Heart right ventricle (tissue), 16 donors: ENCODE results near the gene SMC6. TPM values are rescaled to one million over a fixed set of nuclear protein-coding genes. Genes with fewer than 3 reads are reported as not detected.

Source experiments
- ATAC-seq, 8 donors: fragments of 200-7000 bp; cut with Tn5 transposase; one replicate each; pipeline ENCODE4 v1.9.1; 2020; ENCODE audit warnings: mild to moderate bottlenecking in 8 of 8, moderate library complexity in 8 of 8, moderate number of reproducible peaks in 1 of 8
- DNase-seq, 2 donors: peaks; one replicate each; pipeline ENCODE4 v3.0.0-alpha.2; 2020
- H3K27ac ChIP-seq, 10 donors: fragments of 200-600 bp; sonication (generic) in 2 of 10; one replicate each; pipeline versions ENCODE4 v1.5.0 to v1.8.0; 2020 to 2022; ENCODE audit warnings: mild to moderate bottlenecking in 3 of 10
- H3K27me3 ChIP-seq, 7 donors: fragments of 200-600 bp; one replicate each; pipeline ENCODE4 v1.8.0; 2021 to 2022; ENCODE audit warnings: mild to moderate bottlenecking in 2 of 7
- H3K36me3 ChIP-seq, 9 donors: fragments of 200-600 bp; sonication (generic) in 1 of 9; one replicate each; pipeline versions ENCODE4 v1.5.0 to v1.8.0; 2020 to 2022; ENCODE audit warnings: mild to moderate bottlenecking in 2 of 9
- H3K4me1 ChIP-seq, 9 donors: fragments of 200-600 bp; sonication (generic) in 1 of 9; one replicate each; pipeline versions ENCODE4 v1.5.0 to v1.8.0; 2020 to 2022; ENCODE audit warnings: mild to moderate bottlenecking in 4 of 9
- H3K4me3 ChIP-seq, 10 donors: fragments of 200-600 bp; sonication (generic) in 2 of 10; one replicate each; pipeline versions ENCODE4 v1.5.0 to v1.8.0; 2020 to 2022; ENCODE audit warnings: mild to moderate bottlenecking in 7 of 10, moderate library complexity in 2 of 10
- H3K9me3 ChIP-seq, 11 donors: fragments of 200-600 bp in 10 of 11; sonication (generic) in 2 of 11; one replicate each; pipeline versions ENCODE4 v1.5.0 to v1.8.0; 2013 to 2022; ENCODE audit warnings: mild to moderate bottlenecking in 2 of 11, control low read depth in 1 of 11, moderate library complexity in 1 of 11
- WGBS, 2 donors: extraction: QIAGEN DNeasy Blood & Tissue Kit; methylation state at CpG; one replicate each; pipeline ENCODE4 v1.1.7; 2013; ENCODE audit warnings: inconsistent platforms in 1 of 2; 5-methylcytosine and 5-hydroxymethylcytosine counted together
- intact Hi-C, 10 donors: fragments of 100-400 bp; cut with DNase I; formaldehyde crosslinking; loops; one replicate each; pipeline versions ENCODE4 v1.11.1 to v1.14.2; 2022
- polyA plus RNA-seq, 2 donors: library from polyadenylated mRNA; stranded (reverse); fragments of 200-250 nt; gene quantifications; one replicate each; pipeline ENCODE4 v1.2.3, GENCODE V29; 2013
- total RNA-seq, 10 donors: library from RNA; stranded (reverse); fragmentation: NEBNext Ultra II Directional in 3 of 10; extraction: Animal tissue kit (Norgen Biotek cat#: 25700) in 3 of 10; gene quantifications; one replicate each; pipeline versions ENCODE4 v1.2.1 to v1.2.4, GENCODE V29; 2021 to 2023
- TF ChIP-seq, protein P1 (sequence below), 9 donors: fragments of 200-600 bp; sonication (generic) in 2 of 9; IDR thresholded peaks; one replicate each; pipeline versions ENCODE4 v1.5.0 to v1.8.0; 2021 to 2022; ENCODE audit warnings: antibody characterized with exemption in 9 of 9, mild to moderate bottlenecking in 5 of 9, moderate library complexity in 1 of 9
- donor health status: Arrhythmogenic right ventricular cardiomyopathy.
- donor health status: ischemic (EF 13 %, LVEDD 7.1; RV severe dilation, severe dysfunction).
- donor health status: healthy with polysubstance abuse.
- donor health status: DM: no; HTN: yes; CAD: no.
- donor health status: DM: no; HTN: no; CAD: no.
- donor health status: ischemic (EF 25% LVEDD 6.9; RV normal size, moderate dysfunction).
- donor health status: ischemic (EF 25% LVEDD 5.7; RV mildly dilated, moderate dysfunction).
- donor health status: healthy.
- donor health status: DM: yes; HTN: yes; CAD: no.
- donor health status: Ischemic cardiomyopathy.
- donor health status: ischemic (EF 35%, LVEDD 5.7; RV mildly dilated, moderate dysfunction).
- donor health status: nonischemic (EF 11% LVEDD 7.7; RV severe dilation, severe dysfunction).
- donor health status: DM: yes; HTN: yes; CAD: no.
- donor health status: PGD.
- donor health status: ischemic (EF 29% LVEDD 5.4; RV normal size, mild dysfunction).
- donor health status: nonischemic (EF 23%, LVEDD 6.1; RV moderate dilation, normal function).

The SMC6 gene
- total and polyA plus RNA-seq, 12 donors: 4.7 to 14.7 (median 12.0) TPM

DNA sequence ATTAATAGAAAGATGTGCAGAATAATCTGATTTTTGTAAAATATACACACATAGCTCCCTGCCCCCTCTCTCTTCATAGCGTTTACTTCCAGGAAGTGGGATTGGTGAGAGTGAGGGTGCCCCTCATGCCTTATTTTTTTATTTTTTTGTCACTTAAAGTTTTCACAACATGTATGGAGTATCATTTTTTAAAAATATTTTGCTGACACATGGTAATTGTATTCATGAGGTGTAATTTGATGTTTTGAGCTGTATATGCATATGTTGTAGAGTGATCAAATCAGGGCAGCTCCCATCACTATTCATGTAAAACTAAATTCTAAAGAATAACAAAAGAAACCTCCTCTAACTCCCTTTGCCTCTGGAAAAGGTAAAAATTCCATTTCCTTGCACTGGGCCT lies 138.5 kb downstream of the SMC6 start:
- intact Hi-C loops: no loop called here
- ATAC-seq (no peak), DNase-seq (no peak)
- WGBS, 2 donors: 70 to 76% methylated on average over 1 of the region's 1 CpG
- Histone ChIP-seq H3K27ac (no peak overlapping the region), H3K27me3 (no peaks in the 10 kb centered on the region), H3K9me3 (no peaks in the 10 kb centered on the region), H3K36me3 (no peaks in the 10 kb centered on the region), H3K4me1 (peaks cover 0 to 35% (median 10%) of the 10 kb centered on the region in 9 donors), H3K4me3 (no peak overlapping the region)
- TF ChIP-seq, protein P1, sequence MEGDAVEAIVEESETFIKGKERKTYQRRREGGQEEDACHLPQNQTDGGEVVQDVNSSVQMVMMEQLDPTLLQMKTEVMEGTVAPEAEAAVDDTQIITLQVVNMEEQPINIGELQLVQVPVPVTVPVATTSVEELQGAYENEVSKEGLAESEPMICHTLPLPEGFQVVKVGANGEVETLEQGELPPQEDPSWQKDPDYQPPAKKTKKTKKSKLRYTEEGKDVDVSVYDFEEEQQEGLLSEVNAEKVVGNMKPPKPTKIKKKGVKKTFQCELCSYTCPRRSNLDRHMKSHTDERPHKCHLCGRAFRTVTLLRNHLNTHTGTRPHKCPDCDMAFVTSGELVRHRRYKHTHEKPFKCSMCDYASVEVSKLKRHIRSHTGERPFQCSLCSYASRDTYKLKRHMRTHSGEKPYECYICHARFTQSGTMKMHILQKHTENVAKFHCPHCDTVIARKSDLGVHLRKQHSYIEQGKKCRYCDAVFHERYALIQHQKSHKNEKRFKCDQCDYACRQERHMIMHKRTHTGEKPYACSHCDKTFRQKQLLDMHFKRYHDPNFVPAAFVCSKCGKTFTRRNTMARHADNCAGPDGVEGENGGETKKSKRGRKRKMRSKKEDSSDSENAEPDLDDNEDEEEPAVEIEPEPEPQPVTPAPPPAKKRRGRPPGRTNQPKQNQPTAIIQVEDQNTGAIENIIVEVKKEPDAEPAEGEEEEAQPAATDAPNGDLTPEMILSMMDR (IDR thresholded peaks at IDR 0.05): no peak

DNA sequence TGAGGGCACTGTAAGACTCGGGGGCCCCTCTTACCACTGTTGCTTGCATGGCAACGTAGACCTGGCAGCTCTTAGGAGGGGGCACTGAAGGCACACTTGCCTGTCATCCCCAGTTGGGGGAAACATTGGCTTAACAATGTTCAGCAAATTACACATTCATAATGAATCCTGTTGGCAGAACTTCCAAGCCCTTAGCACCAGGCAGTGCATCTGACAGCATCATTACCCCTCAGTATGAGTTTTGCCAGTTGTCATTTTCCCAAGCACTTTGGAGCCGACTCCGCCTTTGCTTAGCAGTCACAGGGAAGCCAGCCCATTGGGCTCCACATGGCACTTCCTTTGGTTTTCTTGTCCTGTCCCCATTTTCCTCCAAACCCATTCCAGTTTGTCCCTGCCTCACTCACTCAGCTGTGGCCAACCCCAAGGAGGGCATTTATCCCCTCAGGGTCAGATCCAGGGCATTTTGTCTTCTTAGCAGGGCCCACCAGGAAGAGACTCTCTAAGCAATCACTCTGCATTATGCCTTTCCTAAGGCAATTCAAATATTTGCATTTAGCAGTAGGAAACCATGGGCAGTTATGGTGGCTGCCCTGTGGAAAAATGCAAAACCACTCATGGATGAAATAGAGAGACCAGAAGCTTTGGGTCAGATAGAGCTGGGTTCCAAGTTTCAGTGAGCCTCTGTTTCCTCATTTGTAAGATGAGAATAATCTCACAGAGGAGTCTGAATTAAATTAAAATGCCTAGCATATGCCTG lies 139.3 kb downstream of the SMC6 start:
- TF ChIP-seq, protein P1 (IDR thresholded peaks at IDR 0.05): no peak
- Histone ChIP-seq H3K36me3 (no peaks in the 10 kb centered on the region), H3K9me3 (no peaks in the 10 kb centered on the region), H3K27me3 (no peaks in the 10 kb centered on the region), H3K4me3 (no peak overlapping the region), H3K27ac (no peak overlapping the region), H3K4me1 (peaks cover under 1 to 38% (median 12%) of the 10 kb centered on the region in 9 donors)
- DNase-seq (no peak), ATAC-seq (no peak)
- intact Hi-C loops: loop anchor here in 2 of 10 donors (5.0 kb wide), 2 partner anchors 72 to 77 kb away; partner anchors contain the start of gene VSNL1 (in 1 of the 2)
- 85% methylated on average over 4 of the region's 4 CpGs for WGBS, 2 donors

Other genes with a start within 250 kb of the SMC6 start
- gene RAD51AP2, start 235.4 kb downstream of the SMC6 start, total RNA-seq: under 1 TPM in 9 of 10 donors, not detected in 1; 0.06 to 0.49 (median 0.14) TPM
- under 1 TPM; 0.03 to 0.15 TPM for gene RAD51AP2, start 235.4 kb downstream of the SMC6 start, polyA plus RNA-seq
- 10 to 100 TPM; 10.1 to 24.3 (median 17.9) TPM for gene VSNL1, start 213.1 kb downstream of the SMC6 start, total RNA-seq
- 1 to 10 TPM; 5.9 to 9.8 TPM for gene VSNL1, start 213.1 kb downstream of the SMC6 start, polyA plus RNA-seq
- 1 to 10 TPM; 2.8 to 5.4 (median 3.8) TPM for gene GEN1, start 328 bp upstream of the SMC6 start, total RNA-seq
- gene GEN1, start 328 bp upstream of the SMC6 start, polyA plus RNA-seq: 1 to 10 TPM in 1 of 2 donors, under 1 TPM in 1; 0.71 to 4.8 TPM
- not detected for gene MSGN1, start 62.6 kb upstream of the SMC6 start, total RNA-seq
- not detected for gene MSGN1, start 62.6 kb upstream of the SMC6 start, polyA plus RNA-seq
- 1 to 10 TPM; 1.5 to 3.8 (median 2.9) TPM for gene KCNS3, start 124.9 kb upstream of the SMC6 start, total RNA-seq
- gene KCNS3, start 124.9 kb upstream of the SMC6 start, polyA plus RNA-seq: 1 to 10 TPM; 2.0 to 2.1 TPM